ENCODE data around the gene MSRB1. TPM values are rescaled to one million over a fixed set of nuclear protein-coding genes. Genes with fewer than 3 reads are reported as not detected.

MSRB1 gene
- total and polyA plus RNA-seq, 9 of the 15 experiments (the other 6 are each of a cell fraction or from before 2014, with no cell fraction given): 5.4 to 33.7 (median 25.7) TPM

GRCh38 chr16:1959269-1960039 lies 16.5 kb upstream of the MSRB1 start, which contains the start of gene NDUFB10 (continued):
- TF ChIP-seq TFAP4 (CRISPR knock-in tag; IDR thresholded peaks at IDR 0.05; ENCODE audit: borderline replicate concordance) (peak; percentile 92), ZNF79 (CRISPR knock-in tag; IDR thresholded peaks at IDR 0.05; ENCODE audit: low read depth) (no peak), ESRRA (IDR thresholded peaks at IDR 0.05; ENCODE audit: borderline replicate concordance, low read depth) (peak; percentile 80), BHLHE40 (IDR thresholded peaks at IDR 0.05; ENCODE audit: low read length) (no peak), TARDBP (IDR thresholded peaks at IDR 0.05) (no peak), SIN3B (IDR thresholded peaks at IDR 0.05; ENCODE audit: low read depth) (peak; percentile 44; the same call in 1 of the 2 replicates), TBL1XR1 (IDR thresholded peaks at IDR 0.05; ENCODE audit: low read length in 2 of 2) (peak in 1 of 2 experiments; percentile 7; a peak in 1 of 4 replicates), SMARCE1 (IDR thresholded peaks at IDR 0.05) (0 out of 2 replicates have a peak, but pooled peaks have one; percentile 35), ZBED1 (IDR thresholded peaks at IDR 0.05) (no peak), ZSCAN32 (CRISPR knock-in tag; IDR thresholded peaks at IDR 0.05) (0 out of 2 replicates have a peak, but pooled peaks have one; percentile 9), CXXC5 (CRISPR knock-in tag; IDR thresholded peaks at IDR 0.05) (peak; percentile 96), NR4A1 (CRISPR knock-in tag; IDR thresholded peaks at IDR 0.05) (peak; percentile 10; the same call in 1 of the 2 replicates), NR4A1 (tag; IDR thresholded peaks at IDR 0.05) (no peak), ZFX (CRISPR knock-in tag; IDR thresholded peaks at IDR 0.05) (peak; percentile 99), IRF9 (tag; IDR thresholded peaks at IDR 0.05) (no peak), ZNF212 (CRISPR knock-in tag; IDR thresholded peaks at IDR 0.05) (peak; percentile 5; the same call in 1 of the 2 replicates), CREM (IDR thresholded peaks at IDR 0.05; ENCODE audit: low read depth) (peak; percentile 73), ZZZ3 (IDR thresholded peaks at IDR 0.05) (no peak), CBFB (CRISPR knock-in tag; IDR thresholded peaks at IDR 0.05) (0 out of 2 replicates have a peak, but pooled peaks have one; percentile 65), MYNN (IDR thresholded peaks at IDR 0.05) (peak; percentile 25; the same call in 1 of the 2 replicates), MYNN (CRISPR knock-in tag; IDR thresholded peaks at IDR 0.05) (no peak), SMC3 (conservative IDR thresholded peaks at IDR 0.05; ENCODE audit: insufficient read depth, low read depth, low read length) (peak; percentile 55), U2AF1 (optimal IDR thresholded peaks at IDR 0.05; ENCODE audit: low read depth, low read length) (peak; percentile 89), SOX6 (IDR thresholded peaks at IDR 0.05) (peak; percentile 46; the same call in 1 of the 2 replicates), ATF4 (CRISPR knock-in tag; IDR thresholded peaks at IDR 0.05) (0 out of 2 replicates have a peak, but pooled peaks have one; percentile 4), SUPT5H (IDR thresholded peaks at IDR 0.05) (peak; percentile 85), RBBP5 (IDR thresholded peaks at IDR 0.05; ENCODE audit: borderline replicate concordance, insufficient read depth, low read length, poor library complexity, severe bottlenecking) (peak; percentile 88), HCFC1 (IDR thresholded peaks at IDR 0.05; ENCODE audit: low read depth, low read length) (peak; percentile 98)
